Stimulated activated CD8-positive, alpha-beta memory T cell treated with anti-CD3 and anti-CD28 coated beads, Interleukin-7, amount 100 ng/mL, for 48 hours (primary cell): ENCODE data around the gene ROBO2.

Experiments used
- DNase-seq, 2 donors: peaks; one replicate each; pipeline ENCODE4 v3.0.0-alpha.2; 2020; ENCODE audit warnings: low read depth in 1 of 2; ENCODE audit errors: extremely low read depth in 1 of 2

Gene ROBO2

DNA sequence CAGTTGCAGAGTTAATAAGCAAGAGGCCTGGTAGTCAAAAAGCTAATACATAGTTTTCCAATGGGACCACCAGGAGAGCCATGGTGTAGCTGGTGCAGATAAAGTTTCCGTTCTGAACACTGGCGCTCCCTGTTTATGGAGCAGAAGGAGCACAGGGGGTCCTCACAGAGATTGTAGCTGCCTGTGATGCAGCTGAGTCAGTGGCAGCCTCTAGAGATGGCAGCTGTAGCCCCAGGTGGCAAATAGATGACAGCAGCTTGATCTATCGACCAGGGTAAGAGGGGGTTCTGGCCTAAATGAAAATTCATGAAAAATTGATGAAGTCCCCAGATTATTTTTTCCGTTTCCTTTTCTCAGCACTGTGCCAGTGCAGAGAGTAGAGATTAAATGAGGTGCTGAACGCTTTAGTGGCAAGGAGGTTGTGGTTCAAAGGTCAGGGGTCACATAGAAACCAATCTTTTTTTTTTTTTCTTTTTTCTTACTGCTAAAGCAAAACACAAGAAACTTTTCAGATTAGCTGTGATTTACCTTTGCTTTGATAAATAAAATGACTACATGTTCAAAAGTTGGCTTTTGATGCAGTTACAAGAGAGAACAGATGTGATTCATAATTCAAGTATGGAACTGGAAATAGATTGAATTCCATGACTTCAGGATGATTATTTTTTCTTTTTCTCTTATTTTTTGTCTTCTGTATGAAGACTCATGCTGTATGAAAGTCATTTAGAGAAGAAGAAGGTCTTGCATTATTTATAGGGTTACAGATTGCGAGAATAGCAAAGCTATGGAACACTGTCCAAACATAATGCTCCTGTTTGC, 63.3 kb downstream of the ROBO2 start:
- no peak for DNase-seq

DNA sequence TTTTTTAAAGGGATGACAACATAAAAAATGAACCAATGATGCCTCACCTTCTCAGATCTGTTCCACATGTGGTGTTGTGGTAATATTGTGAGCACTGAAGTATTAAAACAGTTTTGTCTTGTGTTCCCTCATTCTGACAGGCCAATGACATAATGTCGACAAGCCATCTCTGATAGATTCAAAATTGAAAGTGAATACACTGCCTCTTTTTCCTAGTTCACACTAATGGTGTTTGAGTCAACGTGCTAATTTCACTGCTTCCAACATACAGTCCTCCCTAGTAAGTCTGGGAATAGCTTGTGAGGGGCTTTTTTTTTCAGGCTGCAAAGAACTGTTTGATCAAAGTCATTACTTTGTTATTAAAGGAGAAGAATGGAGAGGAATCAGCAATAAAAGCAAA, 82.8 kb downstream of the ROBO2 start:
- DNase-seq = no peak

DNA sequence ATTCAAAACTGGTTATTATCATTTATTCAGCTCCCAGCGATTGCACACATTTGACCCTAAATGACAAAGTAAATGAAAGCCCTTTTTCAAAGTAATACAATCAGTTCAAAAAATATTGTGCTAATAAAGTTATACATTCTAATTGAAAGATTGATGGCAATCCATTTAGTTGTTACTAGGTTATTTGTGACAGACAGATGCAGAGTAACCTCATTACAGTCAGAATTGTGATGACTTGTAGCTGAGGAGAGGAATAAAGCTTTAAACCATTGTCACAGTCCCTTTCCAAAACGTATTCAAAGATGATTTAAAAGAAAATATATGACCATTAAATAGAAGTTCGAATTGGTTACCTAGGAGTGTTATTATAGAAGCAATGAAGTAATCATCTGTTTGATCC, 86.1 kb downstream of the ROBO2 start:
- DNase-seq = no peak

- no peak for DNase-seq
Observed at GRCh38 chr3:77134769-77135168, 94.9 kb downstream of the ROBO2 start.

DNA sequence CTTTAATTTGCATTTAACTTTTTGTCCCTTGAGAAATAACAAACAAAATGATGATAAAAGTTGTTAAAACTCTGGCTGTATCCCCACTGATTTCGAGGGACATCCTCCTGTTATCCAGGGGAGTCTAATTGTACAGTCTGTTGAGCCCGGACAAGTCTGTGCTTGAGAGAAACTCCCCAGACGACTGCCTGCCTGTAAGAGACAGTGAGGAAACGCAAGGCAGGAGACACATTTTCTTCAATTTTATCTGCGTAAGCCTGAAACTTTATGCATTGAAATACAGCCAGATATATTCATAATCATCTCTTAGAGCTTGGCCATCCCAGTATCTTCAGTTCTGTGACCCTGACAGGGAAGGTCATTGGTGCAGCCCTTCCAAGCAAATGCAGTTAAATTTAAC, 97.7 kb downstream of the ROBO2 start:
- DNase-seq = no peak

DNA sequence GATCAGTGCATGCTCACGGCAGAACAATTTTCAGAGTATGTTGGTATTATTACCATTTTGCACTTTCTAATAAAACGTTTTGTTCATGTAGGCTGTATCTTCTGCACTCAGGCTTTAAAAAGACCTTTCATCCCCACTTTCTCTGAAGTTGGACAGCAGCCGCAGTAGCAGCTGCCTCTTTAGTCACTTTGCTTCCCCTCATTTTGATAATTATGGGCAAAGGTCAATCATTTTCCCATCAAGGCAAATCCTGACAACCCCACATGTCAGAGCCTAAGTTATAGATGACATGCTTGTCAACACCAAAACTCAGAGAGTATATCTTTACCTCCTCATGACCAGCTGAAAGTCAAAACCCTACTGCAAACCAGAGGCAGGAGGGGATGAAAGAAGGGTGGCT, 99.7 kb downstream of the ROBO2 start:
- no peak for DNase-seq

GRCh38 chr3:77141423-77141822, 101.5 kb downstream of the ROBO2 start:
- no peak for DNase-seq

- DNase-seq = no peak
Observed at GRCh38 chr3:77142578-77142977, 102.7 kb downstream of the ROBO2 start.

- no peak for DNase-seq
Observed at GRCh38 chr3:77146004-77146403, 106.1 kb downstream of the ROBO2 start.

DNA sequence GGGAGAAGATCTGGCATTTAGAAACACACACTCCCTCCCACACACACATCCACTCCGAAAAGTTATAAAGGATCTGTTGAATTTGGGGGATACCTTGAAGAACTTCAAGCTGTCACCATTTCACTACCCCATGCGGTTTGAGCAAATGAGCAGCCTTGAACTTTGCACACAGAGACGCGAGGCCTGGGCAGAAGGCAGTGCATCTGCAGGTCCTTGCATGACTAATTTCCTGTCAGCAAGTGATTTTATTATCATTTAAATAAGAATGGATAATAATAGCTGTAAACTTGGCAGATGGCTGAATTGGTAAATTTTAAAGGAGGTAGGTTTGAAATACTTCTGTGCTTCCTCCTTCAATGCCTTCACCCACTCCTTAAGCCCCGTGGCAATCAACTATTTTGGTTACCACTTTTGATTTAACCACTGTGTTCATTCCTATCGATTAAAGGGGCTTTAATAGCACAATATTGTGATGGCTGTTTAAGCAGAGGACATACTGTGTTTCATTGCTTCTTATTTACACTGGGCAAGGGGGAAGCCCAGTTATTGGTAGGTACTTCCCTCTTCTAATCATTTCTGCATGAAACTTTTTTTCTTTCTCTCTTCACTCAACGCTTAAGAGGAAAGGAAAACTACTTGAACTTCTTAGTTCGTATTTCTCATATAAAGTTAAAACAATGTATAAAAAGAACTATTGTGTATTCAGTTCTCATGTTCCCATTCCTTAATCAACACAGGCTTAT, 108.1 kb downstream of the ROBO2 start:
- DNase-seq = no peak

DNA sequence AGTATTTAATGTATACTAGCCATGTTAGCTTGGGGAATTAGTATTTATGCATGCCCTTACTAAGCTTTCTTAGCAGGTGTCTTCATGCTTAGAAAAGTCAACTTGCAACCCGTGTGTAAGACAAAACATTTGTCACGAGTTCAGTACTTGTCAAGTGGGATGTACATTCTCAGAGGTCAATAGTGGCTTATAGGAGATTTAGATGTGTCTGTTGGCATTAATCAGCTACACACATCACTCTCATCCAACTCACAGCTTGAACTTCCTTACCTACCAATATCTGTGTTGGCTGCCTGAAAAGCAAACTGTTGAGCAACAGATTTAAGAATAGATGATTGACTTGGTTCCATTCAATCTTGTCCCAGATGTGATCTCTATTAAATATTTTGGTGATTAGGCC, 109.5 kb downstream of the ROBO2 start:
- DNase-seq = no peak

DNA sequence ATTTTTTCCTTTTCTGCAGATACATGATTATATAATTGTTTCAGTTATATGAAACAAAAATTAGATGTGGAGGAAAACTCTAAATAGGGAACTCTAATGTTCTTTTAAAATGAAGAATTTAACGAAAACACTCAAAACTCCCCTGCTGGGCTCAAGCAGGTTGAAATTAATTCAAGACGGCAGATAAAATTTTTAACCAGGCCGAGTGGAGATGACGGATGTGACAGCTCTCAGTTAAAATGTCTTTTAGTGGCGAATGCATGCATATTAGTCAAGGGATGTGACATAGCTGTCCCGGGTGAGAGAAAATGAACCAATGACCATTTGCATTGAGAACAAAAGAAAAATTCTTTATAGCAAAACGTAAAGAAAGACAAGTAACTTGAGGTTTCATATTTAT, 110.1 kb downstream of the ROBO2 start:
- DNase-seq = no peak

- DNase-seq = no peak
Observed at GRCh38 chr3:77150759-77151158, 110.9 kb downstream of the ROBO2 start.

DNA sequence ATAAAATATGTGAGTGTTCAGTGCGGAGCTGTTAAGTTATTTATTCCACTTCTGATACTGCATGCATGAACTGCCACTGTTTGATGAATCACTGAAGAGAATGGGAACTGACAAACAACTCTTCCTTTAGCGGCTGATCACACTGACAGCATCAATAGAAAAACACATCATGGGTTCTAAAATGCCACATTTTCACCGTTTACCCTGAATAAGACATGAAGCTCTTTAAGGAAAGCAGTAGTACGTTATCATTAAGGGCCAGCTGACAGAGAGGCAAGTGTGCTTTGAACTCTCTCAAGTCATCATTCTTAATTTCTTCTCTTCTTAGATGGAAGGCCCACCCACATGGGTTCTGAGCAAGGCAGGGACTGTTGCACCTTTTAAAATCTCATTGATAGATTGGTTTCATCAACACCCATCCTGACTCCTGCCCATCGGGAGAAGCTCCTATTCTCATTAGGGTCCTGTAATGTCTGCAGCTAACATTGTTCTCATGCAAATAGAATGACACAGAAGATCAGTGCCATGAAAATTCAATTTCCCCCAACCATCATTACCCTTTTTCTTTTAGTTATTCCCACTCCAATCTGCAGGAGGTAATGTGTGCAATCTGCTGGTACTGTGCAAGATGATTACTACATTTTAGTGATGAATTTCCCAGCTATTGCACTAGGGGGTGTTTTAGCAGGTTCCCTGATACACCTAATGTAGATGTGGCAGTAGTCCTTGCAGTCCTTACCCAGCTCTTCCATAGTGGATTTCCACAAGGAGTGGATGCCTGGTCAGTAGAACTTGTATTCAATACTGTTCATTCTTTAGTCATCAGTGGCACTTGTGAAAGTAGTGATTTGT, 119.1 kb downstream of the ROBO2 start:
- DNase-seq = no peak

GRCh38 chr3:77160931-77161497, 121.1 kb downstream of the ROBO2 start:
- no peak for DNase-seq

GRCh38 chr3:77169823-77170222, 129.9 kb downstream of the ROBO2 start:
- no peak for DNase-seq

- no peak for DNase-seq
Observed at GRCh38 chr3:77171026-77171425, 131.1 kb downstream of the ROBO2 start.

GRCh38 chr3:77179762-77180161, 139.9 kb downstream of the ROBO2 start:
- DNase-seq = no peak

DNA sequence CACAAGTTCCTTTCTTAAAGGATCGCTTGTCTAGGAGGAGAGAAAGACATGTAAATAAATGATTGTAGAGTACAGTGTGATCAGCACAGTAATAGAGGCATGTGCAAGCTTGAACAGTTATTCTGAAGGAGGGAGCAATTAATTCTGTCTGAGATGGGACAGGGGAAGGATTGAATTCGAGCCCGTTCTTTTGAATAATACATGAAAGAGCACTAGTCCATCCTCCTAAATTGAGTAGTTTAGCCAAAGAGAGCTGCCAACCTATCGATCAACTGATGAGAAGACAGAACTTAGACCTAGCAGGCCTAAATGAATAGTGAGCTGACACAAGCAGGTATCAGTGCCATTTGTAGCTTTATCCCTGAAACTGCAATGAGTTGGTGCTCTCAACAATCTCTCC, 142.4 kb downstream of the ROBO2 start:
- no peak for DNase-seq

- no peak for DNase-seq
Observed at GRCh38 chr3:77186319-77186718, 146.4 kb downstream of the ROBO2 start.

DNA sequence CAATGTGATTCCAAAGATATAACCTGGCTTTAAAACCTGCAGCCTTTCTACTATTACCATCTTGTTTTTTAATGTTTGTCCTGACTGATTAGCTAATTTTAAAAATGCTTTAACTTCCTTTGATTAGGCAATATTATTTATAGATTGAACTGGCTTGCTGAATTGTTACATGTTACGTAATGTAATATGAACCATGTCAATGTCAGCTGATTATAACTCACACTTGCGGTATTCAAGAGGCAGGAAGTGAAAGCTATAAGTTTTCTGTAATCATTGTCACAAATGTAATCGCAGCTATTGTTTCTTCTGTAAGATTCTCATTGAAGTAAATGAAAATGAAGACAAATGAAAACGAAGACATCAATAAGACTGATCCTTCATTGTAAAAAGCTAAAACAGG, 146.8 kb downstream of the ROBO2 start:
- no peak for DNase-seq
